GM23338 (cell line): ENCODE data around the gene ULK4.

Experiments used
- EZH2 ChIP-seq: fragments of 200-600 bp; sonication (generic); IDR thresholded peaks from one replicate; pipeline ENCODE4 v1.8.0; 2017; ENCODE audit warnings: antibody characterized with exemption, mild to moderate bottlenecking, low read depth; ENCODE audit not compliant: unreplicated experiment
- EZH2phosphoT487 ChIP-seq: fragments of 200-600 bp; sonication (generic); IDR thresholded peaks from one replicate; pipeline ENCODE4 v1.8.1; 2018; ENCODE audit warnings: antibody characterized with exemption; ENCODE audit not compliant: unreplicated experiment
- JUNB ChIP-seq: IDR thresholded peaks from one replicate; pipeline ENCODE4 v1.6.1; 2016; ENCODE audit warnings: antibody characterized with exemption; ENCODE audit not compliant: unreplicated experiment
- NANOG ChIP-seq: IDR thresholded peaks from 2 replicates; pipeline ENCODE4 v1.6.1; 2016; ENCODE audit warnings: antibody characterized with exemption, borderline replicate concordance
- POLR2AphosphoS5 ChIP-seq: IDR thresholded peaks from 2 replicates; pipeline ENCODE4 v1.6.1; 2016; ENCODE audit warnings: antibody characterized with exemption, low read depth
- ZNF114 ChIP-seq: fragments of 250-450 bp; sonication (Bioruptor Pico); IDR thresholded peaks from 2 replicates; pipeline ENCODE4 v1.5.0; 2020; ENCODE audit warnings: mild to moderate bottlenecking, moderate library complexity
- ZNF331 ChIP-seq: fragments of 250-450 bp; sonication (Bioruptor Pico); IDR thresholded peaks from 2 replicates; pipeline ENCODE4 v1.5.0; 2020; ENCODE audit warnings: low read depth, mild to moderate bottlenecking, moderate library complexity
- ZNF462 ChIP-seq: fragments of 250-450 bp; sonication (Bioruptor Pico); IDR thresholded peaks from 2 replicates; pipeline ENCODE4 v1.5.0; 2020; ENCODE audit warnings: mild to moderate bottlenecking, moderate library complexity
- TF ChIP-seq, protein P1 (sequence below), 2 experiments: fragments of 200-600 bp in 1 of 2; sonication (generic) in 1 of 2; conservative IDR thresholded peaks; 2 replicates each; pipeline versions ENCODE4 v1.5.1 to v1.6.1; 2016 to 2017; ENCODE audit warnings: antibody characterized with exemption in 2 of 2, low read depth in 2 of 2, mild to moderate bottlenecking in 2 of 2, moderate library complexity in 1 of 2
- TF ChIP-seq, protein P2 (sequence below): IDR thresholded peaks from one replicate; pipeline ENCODE4 v1.6.1; 2018; ENCODE audit warnings: antibody characterized with exemption; ENCODE audit not compliant: unreplicated experiment
- TF ChIP-seq, protein P3 (sequence below): IDR thresholded peaks from 2 replicates; pipeline ENCODE4 v1.6.1; 2016; ENCODE audit warnings: antibody characterized with exemption

DNA sequence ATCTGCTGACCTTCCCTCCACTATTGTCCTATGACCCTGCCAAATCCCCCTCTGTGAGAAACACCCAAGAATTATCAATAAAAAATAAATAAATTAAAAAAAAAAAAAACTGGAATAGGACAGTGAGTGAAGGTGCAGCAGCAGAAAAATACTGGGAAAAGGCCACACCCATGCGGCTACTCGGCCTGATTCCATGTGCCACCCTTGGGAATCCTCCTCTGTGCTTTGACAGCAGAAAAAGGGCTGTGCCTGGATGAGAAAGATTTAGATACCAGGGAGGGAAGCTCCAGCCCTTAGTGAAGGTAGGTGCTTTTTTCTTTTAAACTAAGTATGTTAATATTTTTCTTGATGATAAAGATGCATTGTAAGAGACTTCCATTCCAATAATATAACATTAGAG lies 654.8 kb downstream of the ULK4 start:
- TF ChIP-seq, protein P1, sequence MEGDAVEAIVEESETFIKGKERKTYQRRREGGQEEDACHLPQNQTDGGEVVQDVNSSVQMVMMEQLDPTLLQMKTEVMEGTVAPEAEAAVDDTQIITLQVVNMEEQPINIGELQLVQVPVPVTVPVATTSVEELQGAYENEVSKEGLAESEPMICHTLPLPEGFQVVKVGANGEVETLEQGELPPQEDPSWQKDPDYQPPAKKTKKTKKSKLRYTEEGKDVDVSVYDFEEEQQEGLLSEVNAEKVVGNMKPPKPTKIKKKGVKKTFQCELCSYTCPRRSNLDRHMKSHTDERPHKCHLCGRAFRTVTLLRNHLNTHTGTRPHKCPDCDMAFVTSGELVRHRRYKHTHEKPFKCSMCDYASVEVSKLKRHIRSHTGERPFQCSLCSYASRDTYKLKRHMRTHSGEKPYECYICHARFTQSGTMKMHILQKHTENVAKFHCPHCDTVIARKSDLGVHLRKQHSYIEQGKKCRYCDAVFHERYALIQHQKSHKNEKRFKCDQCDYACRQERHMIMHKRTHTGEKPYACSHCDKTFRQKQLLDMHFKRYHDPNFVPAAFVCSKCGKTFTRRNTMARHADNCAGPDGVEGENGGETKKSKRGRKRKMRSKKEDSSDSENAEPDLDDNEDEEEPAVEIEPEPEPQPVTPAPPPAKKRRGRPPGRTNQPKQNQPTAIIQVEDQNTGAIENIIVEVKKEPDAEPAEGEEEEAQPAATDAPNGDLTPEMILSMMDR (conservative IDR thresholded peaks at IDR 0.05; ENCODE audit: low read depth in 2 of 2): no peak
- TF ChIP-seq EZH2: no peak
- TF ChIP-seq ZNF114: no peak
- TF ChIP-seq POLR2AphosphoS5: no peak
- TF ChIP-seq, protein P2, sequence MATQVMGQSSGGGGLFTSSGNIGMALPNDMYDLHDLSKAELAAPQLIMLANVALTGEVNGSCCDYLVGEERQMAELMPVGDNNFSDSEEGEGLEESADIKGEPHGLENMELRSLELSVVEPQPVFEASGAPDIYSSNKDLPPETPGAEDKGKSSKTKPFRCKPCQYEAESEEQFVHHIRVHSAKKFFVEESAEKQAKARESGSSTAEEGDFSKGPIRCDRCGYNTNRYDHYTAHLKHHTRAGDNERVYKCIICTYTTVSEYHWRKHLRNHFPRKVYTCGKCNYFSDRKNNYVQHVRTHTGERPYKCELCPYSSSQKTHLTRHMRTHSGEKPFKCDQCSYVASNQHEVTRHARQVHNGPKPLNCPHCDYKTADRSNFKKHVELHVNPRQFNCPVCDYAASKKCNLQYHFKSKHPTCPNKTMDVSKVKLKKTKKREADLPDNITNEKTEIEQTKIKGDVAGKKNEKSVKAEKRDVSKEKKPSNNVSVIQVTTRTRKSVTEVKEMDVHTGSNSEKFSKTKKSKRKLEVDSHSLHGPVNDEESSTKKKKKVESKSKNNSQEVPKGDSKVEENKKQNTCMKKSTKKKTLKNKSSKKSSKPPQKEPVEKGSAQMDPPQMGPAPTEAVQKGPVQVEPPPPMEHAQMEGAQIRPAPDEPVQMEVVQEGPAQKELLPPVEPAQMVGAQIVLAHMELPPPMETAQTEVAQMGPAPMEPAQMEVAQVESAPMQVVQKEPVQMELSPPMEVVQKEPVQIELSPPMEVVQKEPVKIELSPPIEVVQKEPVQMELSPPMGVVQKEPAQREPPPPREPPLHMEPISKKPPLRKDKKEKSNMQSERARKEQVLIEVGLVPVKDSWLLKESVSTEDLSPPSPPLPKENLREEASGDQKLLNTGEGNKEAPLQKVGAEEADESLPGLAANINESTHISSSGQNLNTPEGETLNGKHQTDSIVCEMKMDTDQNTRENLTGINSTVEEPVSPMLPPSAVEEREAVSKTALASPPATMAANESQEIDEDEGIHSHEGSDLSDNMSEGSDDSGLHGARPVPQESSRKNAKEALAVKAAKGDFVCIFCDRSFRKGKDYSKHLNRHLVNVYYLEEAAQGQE: no peak
- no peak for TF ChIP-seq ZNF462 (CRISPR knock-in tag)
- TF ChIP-seq EZH2phosphoT487: no peak
- TF ChIP-seq, protein P3, sequence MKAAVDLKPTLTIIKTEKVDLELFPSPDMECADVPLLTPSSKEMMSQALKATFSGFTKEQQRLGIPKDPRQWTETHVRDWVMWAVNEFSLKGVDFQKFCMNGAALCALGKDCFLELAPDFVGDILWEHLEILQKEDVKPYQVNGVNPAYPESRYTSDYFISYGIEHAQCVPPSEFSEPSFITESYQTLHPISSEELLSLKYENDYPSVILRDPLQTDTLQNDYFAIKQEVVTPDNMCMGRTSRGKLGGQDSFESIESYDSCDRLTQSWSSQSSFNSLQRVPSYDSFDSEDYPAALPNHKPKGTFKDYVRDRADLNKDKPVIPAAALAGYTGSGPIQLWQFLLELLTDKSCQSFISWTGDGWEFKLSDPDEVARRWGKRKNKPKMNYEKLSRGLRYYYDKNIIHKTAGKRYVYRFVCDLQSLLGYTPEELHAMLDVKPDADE: no peak
- TF ChIP-seq ZNF331 (CRISPR knock-in tag): no peak
- no peak for TF ChIP-seq JUNB
- TF ChIP-seq NANOG: no peak
